Stimulated activated CD4-positive, alpha-beta T cell treated with anti-CD3 and anti-CD28 coated beads, Interleukin-1b, Interleukin-23, amount 100 ng/mL, for 48 hours (primary cell): ENCODE measurements around the gene PRAC2.
A peak's percentile ranks its signal among the peaks of the same experiment; 100 is the strongest.
"Not testable (repeated sequence)": the region's sequence is repeated elsewhere in the genome, so short reads cannot be mapped to it uniquely, and the experiment has no call there.

ENCODE experiments used
- DNase-seq: peaks from one replicate; pipeline ENCODE4 v3.0.0-alpha.2; 2020

PRAC2 gene

GRCh38 chr17:48722915-48723422 lies at the start of gene PRAC2:
PRAC2 (plus strand) TSS chr17:48723185; CDS start chr17:48724411, 1,226 bp downstream.
- DNase-seq: no peak

- no peak for DNase-seq
Observed at GRCh38 chr17:48676963-48677558, 45.9 kb upstream of the PRAC2 start.

- peak; percentile 63 for DNase-seq
Observed at GRCh38 chr17:48678141-48678971, 44.6 kb upstream of the PRAC2 start.

- no peak for DNase-seq
Observed at GRCh38 chr17:48679385-48680096, 43.4 kb upstream of the PRAC2 start.

- DNase-seq: no peak
Observed at GRCh38 chr17:48681609-48682008, 41.4 kb upstream of the PRAC2 start.

- DNase-seq: no peak
Observed at GRCh38 chr17:48690655-48691054, 32.3 kb upstream of the PRAC2 start.

- no peak for DNase-seq
Observed at GRCh38 chr17:48692049-48692448, 30.9 kb upstream of the PRAC2 start.

GRCh38 chr17:48693178-48693577 lies 29.8 kb upstream of the PRAC2 start:
- no peak for DNase-seq

- no peak for DNase-seq
Observed at GRCh38 chr17:48701864-48702532, 21.0 kb upstream of the PRAC2 start.

GRCh38 chr17:48704361-48705248 lies 18.4 kb upstream of the PRAC2 start:
- no peak for DNase-seq

- no peak for DNase-seq
Observed at GRCh38 chr17:48711128-48711527, 11.9 kb upstream of the PRAC2 start.

GRCh38 chr17:48715496-48716399 lies 7.2 kb upstream of the PRAC2 start:
- DNase-seq: no peak

GRCh38 chr17:48716549-48716948 lies 6.4 kb upstream of the PRAC2 start:
- not testable (repeated sequence) for DNase-seq

GRCh38 chr17:48717367-48718226 lies 5.4 kb upstream of the PRAC2 start:
- no peak for DNase-seq

- DNase-seq: no peak
Observed at GRCh38 chr17:48718227-48718760, 4.7 kb upstream of the PRAC2 start.

GRCh38 chr17:48718761-48719641 lies 4.0 kb upstream of the PRAC2 start:
- DNase-seq: no peak

GRCh38 chr17:48719642-48720265 lies 3.2 kb upstream of the PRAC2 start:
- no peak for DNase-seq
